SK-N-MC (cell line): ENCODE measurements around the gene NCKAP5.

Source experiments
- DNase-seq: peaks from one replicate; pipeline ENCODE4 v3.0.0-alpha.2; 2011; ENCODE audit warnings: low read depth, low spot score
- H3K27ac ChIP-seq: fragments of 200-600 bp; sonication (generic); 2 replicates; pipeline ENCODE4 v1.5.1; 2016; ENCODE audit warnings: mixed run types
- H3K36me3 ChIP-seq: fragments of 200-600 bp; sonication (generic); 2 replicates; pipeline ENCODE4 v1.6.1; 2017; ENCODE audit warnings: antibody characterized with exemption, low read length, mixed read lengths; ENCODE audit not compliant: insufficient read depth
- H3K4me3 ChIP-seq: fragments of 200-600 bp; sonication (generic); 2 replicates; pipeline ENCODE4 v1.5.1; 2016
- H3K9ac ChIP-seq: fragments of 200-600 bp; sonication (generic); 2 replicates; pipeline ENCODE4 v1.8.0; 2017; ENCODE audit warnings: mixed run types, mixed read lengths; ENCODE audit not compliant: insufficient read length
- H3K9me3 ChIP-seq: fragments of 200-600 bp; sonication (generic); 2 replicates; pipeline ENCODE4 v1.6.1; 2017; ENCODE audit warnings: low read depth, mild to moderate bottlenecking, antibody characterized with exemption, low read length, moderate library complexity, mixed read lengths
- EZH2 ChIP-seq: fragments of 200-600 bp; sonication (generic); IDR thresholded peaks from one replicate; pipeline ENCODE4 v1.6.1; 2017; ENCODE audit warnings: antibody characterized with exemption
- FOXP2 ChIP-seq: optimal IDR thresholded peaks from 2 replicates; pipeline ENCODE3; 2011; ENCODE audit warnings: mild to moderate bottlenecking, moderate library complexity; ENCODE audit not compliant: insufficient read depth; ENCODE audit errors: extremely low read length, control extremely low read depth
- POLR2AphosphoS5 ChIP-seq: IDR thresholded peaks from 2 replicates; pipeline ENCODE4 v1.6.1; 2012; ENCODE audit warnings: mild to moderate bottlenecking, low read depth, low read length, borderline replicate concordance

NCKAP5 gene

GRCh38 chr2:133456971-133457370, 111.3 kb downstream of the NCKAP5 start:
- no peaks in the 10 kb centered on the region for H3K9me3 ChIP-seq
- DNase-seq: no peak

GRCh38 chr2:133456156-133456555, 112.1 kb downstream of the NCKAP5 start:
- no peak for DNase-seq
- TF ChIP-seq EZH2 (no peak), FOXP2 (no peak), POLR2AphosphoS5 (no peak)
- Histone ChIP-seq H3K27ac (no peak overlapping the region), H3K9me3 (no peaks in the 10 kb centered on the region), H3K36me3 (no peaks in the 10 kb centered on the region), H3K4me3 (no peak overlapping the region), H3K9ac (no peak overlapping the region)

More at GRCh38 chr2:133456971-133457370, 111.3 kb downstream of the NCKAP5 start:
- H3K4me3 ChIP-seq: no peak overlapping the region
- no peak overlapping the region for H3K27ac ChIP-seq
- H3K36me3 ChIP-seq: no peaks in the 10 kb centered on the region
- TF ChIP-seq FOXP2: no peak
- no peak for TF ChIP-seq EZH2
- TF ChIP-seq POLR2AphosphoS5: no peak
- no peak overlapping the region for H3K9ac ChIP-seq

- no peak for TF ChIP-seq EZH2
- no peak for TF ChIP-seq FOXP2
- TF ChIP-seq POLR2AphosphoS5: no peak
- no peak overlapping the region for H3K4me3 ChIP-seq
- no peak overlapping the region for H3K27ac ChIP-seq
Measured at GRCh38 chr2:133453032-133453431, 115.2 kb downstream of the NCKAP5 start.

GRCh38 chr2:133452583-133452982, 115.7 kb downstream of the NCKAP5 start:
- H3K36me3 ChIP-seq: no peaks in the 10 kb centered on the region
- DNase-seq: no peak

More at GRCh38 chr2:133453032-133453431, 115.2 kb downstream of the NCKAP5 start:
- Histone ChIP-seq H3K9me3 (no peaks in the 10 kb centered on the region), H3K36me3 (no peaks in the 10 kb centered on the region), H3K9ac (no peak overlapping the region)
- DNase-seq: no peak

DNA sequence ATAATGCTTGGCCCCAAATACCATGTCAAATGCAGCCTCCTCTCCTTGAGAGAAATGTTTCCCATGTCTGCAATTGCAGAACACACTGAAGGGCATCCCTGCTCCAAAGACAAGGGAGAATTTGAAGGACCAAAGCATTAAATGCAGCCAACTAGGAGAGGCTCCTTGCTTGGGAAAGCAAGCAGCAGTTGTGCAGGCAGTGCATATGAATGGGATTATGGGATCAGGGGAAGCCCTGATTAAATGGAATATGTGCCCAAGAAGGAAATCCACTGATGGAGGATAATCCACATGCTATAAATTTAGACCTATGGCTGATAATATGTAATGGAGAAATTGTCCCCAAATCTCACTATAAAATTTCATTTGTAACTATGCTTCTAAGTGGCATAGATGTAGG, 116.1 kb downstream of the NCKAP5 start:
- Histone ChIP-seq H3K4me3 (no peak overlapping the region), H3K27ac (no peak overlapping the region), H3K9ac (no peak overlapping the region), H3K9me3 (no peaks in the 10 kb centered on the region), H3K36me3 (no peaks in the 10 kb centered on the region)
- no peak for DNase-seq
- no peak for TF ChIP-seq FOXP2
- no peak for TF ChIP-seq EZH2
- no peak for TF ChIP-seq POLR2AphosphoS5

More at GRCh38 chr2:133452583-133452982, 115.7 kb downstream of the NCKAP5 start:
- Histone ChIP-seq H3K4me3 (no peak overlapping the region), H3K27ac (no peak overlapping the region), H3K9ac (no peak overlapping the region), H3K9me3 (no peaks in the 10 kb centered on the region)
- no peak for TF ChIP-seq EZH2

DNA sequence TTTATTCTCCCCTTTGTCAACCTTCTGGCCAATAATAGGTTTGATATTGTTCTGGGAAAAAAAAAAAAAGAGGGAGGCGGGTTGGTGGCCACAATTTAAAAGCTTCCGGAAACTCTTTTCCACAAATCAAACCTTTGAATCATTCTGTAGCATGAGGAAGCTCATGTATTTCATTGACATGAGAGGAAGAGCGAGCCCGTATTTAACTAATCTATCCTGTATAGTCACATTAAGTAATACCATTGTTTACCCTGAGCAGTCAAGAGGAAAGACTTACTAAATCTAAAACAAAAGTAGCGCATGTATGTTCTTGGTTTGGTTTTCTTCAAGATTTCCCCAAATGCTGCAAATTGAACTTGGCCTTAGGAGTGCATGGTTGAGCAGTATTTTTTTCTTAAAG, 120.1 kb downstream of the NCKAP5 start:
- no peaks in the 10 kb centered on the region for H3K36me3 ChIP-seq
- no peak for DNase-seq
- H3K9me3 ChIP-seq: no peaks in the 10 kb centered on the region
- H3K4me3 ChIP-seq: no peak overlapping the region
- no peak for TF ChIP-seq POLR2AphosphoS5
- TF ChIP-seq EZH2: no peak
- TF ChIP-seq FOXP2: no peak
- H3K27ac ChIP-seq: no peak overlapping the region
- no peak overlapping the region for H3K9ac ChIP-seq

- TF ChIP-seq POLR2AphosphoS5 (no peak), FOXP2 (no peak), EZH2 (no peak)
- DNase-seq: no peak
- no peaks in the 10 kb centered on the region for H3K9me3 ChIP-seq
- H3K4me3 ChIP-seq: no peak overlapping the region
- no peak overlapping the region for H3K27ac ChIP-seq
- H3K9ac ChIP-seq: no peak overlapping the region
- no peaks in the 10 kb centered on the region for H3K36me3 ChIP-seq
Measured at GRCh38 chr2:133447303-133447702, 121.0 kb downstream of the NCKAP5 start.

DNA sequence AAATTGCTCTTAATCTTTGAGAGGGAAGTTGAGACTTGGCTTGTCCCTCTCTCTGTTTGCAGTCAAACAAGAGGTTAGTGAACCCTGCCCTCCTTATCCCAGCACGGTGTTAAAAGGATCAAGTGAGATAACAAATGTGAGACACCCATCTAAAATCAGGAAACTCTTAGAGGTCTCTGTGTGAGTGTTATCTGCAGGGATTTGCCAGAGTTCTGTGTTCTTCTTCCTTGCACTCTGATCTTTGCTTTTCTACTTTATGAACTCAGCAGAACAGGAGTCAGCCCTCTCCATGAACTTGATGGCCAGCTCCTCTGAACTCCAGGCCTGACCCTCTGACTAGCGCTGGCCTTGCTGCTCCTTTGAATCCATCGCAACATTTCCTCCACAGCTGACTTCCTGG, 123.8 kb downstream of the NCKAP5 start:
- TF ChIP-seq EZH2: no peak
- TF ChIP-seq FOXP2: no peak
- no peak for TF ChIP-seq POLR2AphosphoS5
- H3K4me3 ChIP-seq: no peak overlapping the region
- no peaks in the 10 kb centered on the region for H3K9me3 ChIP-seq
- no peak overlapping the region for H3K27ac ChIP-seq
- no peaks in the 10 kb centered on the region for H3K36me3 ChIP-seq
- DNase-seq: no peak
- no peak overlapping the region for H3K9ac ChIP-seq

DNA sequence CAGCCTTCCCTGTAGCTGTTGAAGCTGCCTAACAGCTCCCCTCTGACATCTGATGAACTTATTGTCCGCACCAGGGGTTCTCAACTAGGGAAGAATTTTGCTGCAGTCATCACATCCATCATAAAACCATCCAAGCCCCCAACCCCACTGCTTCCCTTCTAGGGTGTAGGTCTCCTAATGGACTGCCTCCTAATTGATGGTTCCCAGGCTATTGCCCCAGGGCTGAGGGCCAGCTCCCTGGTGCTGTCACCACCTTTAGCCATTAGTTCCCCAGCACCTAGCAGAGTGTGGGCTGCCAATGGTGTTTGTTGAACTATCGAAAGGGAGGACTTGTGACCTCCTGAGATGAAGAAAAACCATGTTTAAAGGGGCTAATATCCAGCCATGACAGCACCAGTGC, 125.9 kb downstream of the NCKAP5 start:
- no peaks in the 10 kb centered on the region for H3K36me3 ChIP-seq
- no peak overlapping the region for H3K27ac ChIP-seq
- no peak for TF ChIP-seq POLR2AphosphoS5
- DNase-seq: no peak
- H3K9ac ChIP-seq: no peak overlapping the region
- H3K9me3 ChIP-seq: no peaks in the 10 kb centered on the region
- no peak overlapping the region for H3K4me3 ChIP-seq
